Measurements from ENCODE around the gene FAM53A.

- no peak for TF ChIP-seq POLR2A (IDR thresholded peaks at IDR 0.05)
- TF ChIP-seq CTCF (IDR thresholded peaks at IDR 0.05), result no peak
Observed at GRCh38 chr4:1668488-1668840, 15.6 kb downstream of the FAM53A start.
